A673 (cell line): ENCODE measurements around the gene CCDC179. TPM values are rescaled to one million over a fixed set of nuclear protein-coding genes. Genes with fewer than 3 reads are reported as not detected.

ENCODE experiments used
- Bru-seq: library from RNA; stranded (reverse); fragments of 400-500 nt; gene quantifications from one replicate; lab custom pipeline; 2021; lab: Mats Ljungman, UMichigan
- BruChase-seq, 2 experiments: library from RNA; stranded (reverse); fragments of 400-500 nt; gene quantifications; one replicate each; lab custom pipeline; 2021; lab: Mats Ljungman, UMichigan
- BruUV-seq: library from RNA; stranded (reverse); fragments of 400-500 nt; replicated peaks from 2 replicates; lab custom pipeline; 2021; lab: Mats Ljungman, UMichigan
- CTCF ChIA-PET: fragments of 300-600 bp; sonication (Branson Sonifier 250); formaldehyde crosslinking; loops from one replicate; lab custom pipeline; 2022; ENCODE audit warnings: antibody characterized with exemption; lab: Charles Lee
- POLR2A ChIA-PET: fragments of 300-600 bp; sonication (Branson Sonifier 250); formaldehyde crosslinking; loops from one replicate; lab custom pipeline; 2022; ENCODE audit warnings: antibody characterized with exemption; ENCODE audit not compliant: low non-redundant PET; lab: Charles Lee
- DNase-seq: peaks from one replicate; pipeline ENCODE4 v3.0.0-alpha.2; 2015; ENCODE audit warnings: low spot score
- H3K27ac ChIP-seq: fragments of 200-600 bp; sonication (generic); 2 replicates; pipeline ENCODE4 v1.5.1; 2016; ENCODE audit warnings: mixed run types, low read depth, mild to moderate bottlenecking, mixed read lengths, antibody characterized with exemption, low read length; ENCODE audit not compliant: poor library complexity, severe bottlenecking
- H3K27me3 ChIP-seq: fragments of 200-600 bp; sonication (generic); replicated peaks from 2 replicates; pipeline ENCODE4 v1.6.1; 2017; ENCODE audit warnings: mixed run types, low read depth, mild to moderate bottlenecking, mixed read lengths, antibody characterized with exemption, low read length; ENCODE audit not compliant: insufficient read depth, poor library complexity
- H3K36me3 ChIP-seq: fragments of 200-600 bp; sonication (generic); 2 replicates; pipeline ENCODE4 v1.6.1; 2016; ENCODE audit warnings: mixed run types, mild to moderate bottlenecking, mixed read lengths, antibody characterized with exemption, low read length; ENCODE audit not compliant: insufficient read depth, poor library complexity, severe bottlenecking
- H3K4me1 ChIP-seq: fragments of 200-600 bp; sonication (generic); 2 replicates; pipeline ENCODE4 v1.6.1; 2017; ENCODE audit warnings: mixed run types, mild to moderate bottlenecking, mixed read lengths, antibody characterized with exemption, low read length; ENCODE audit not compliant: insufficient read depth, poor library complexity, severe bottlenecking
- H3K4me3 ChIP-seq: fragments of 200-600 bp; sonication (generic); 2 replicates; pipeline ENCODE4 v1.5.1; 2016; ENCODE audit warnings: low read depth, mixed run types, mild to moderate bottlenecking, mixed read lengths, low read length; ENCODE audit not compliant: poor library complexity, severe bottlenecking
- H3K9me3 ChIP-seq: fragments of 200-600 bp; sonication (generic); 2 replicates; pipeline ENCODE4 v1.6.1; 2016; ENCODE audit warnings: mixed run types, low read depth, mild to moderate bottlenecking, mixed read lengths, antibody characterized with exemption, low read length; ENCODE audit not compliant: poor library complexity, severe bottlenecking
- EZH2 ChIP-seq: fragments of 200-600 bp; sonication (generic); IDR thresholded peaks from 2 replicates; pipeline ENCODE4 v1.6.1; 2017; ENCODE audit warnings: borderline replicate concordance, low read depth, mild to moderate bottlenecking, mixed read lengths, antibody characterized with exemption, low read length; ENCODE audit not compliant: poor library complexity, severe bottlenecking
- intact Hi-C: fragments of 100-400 bp; cut with micrococcal nuclease; formaldehyde crosslinking; loops from one replicate; pipeline ENCODE4 v1.10.0; 2022; ENCODE audit not compliant: unreplicated experiment
- long read RNA-seq: library from polyadenylated mRNA; stranded (forward); transcript quantifications from one replicate; pipeline ENCODE4 v2.0.0, GENCODE V29; 2022
- total RNA-seq: library from RNA; stranded (reverse); gene quantifications from 2 replicates; pipeline ENCODE4 v1.2.3, GENCODE V29; 2021
- TF ChIP-seq, protein P1 (sequence below): fragments of 300-800, 200-600 bp; sonication (generic); conservative IDR thresholded peaks from 2 replicates; pipeline ENCODE4 v1.5.1; 2017; ENCODE audit warnings: low read depth, mild to moderate bottlenecking, antibody characterized with exemption, low read length, moderate library complexity, mixed read lengths

The CCDC179 gene
- total RNA-seq (not detected in 2 replicates), Bru-seq, nascent RNA (not detected), BruChase-seq, experiment 1, labeled RNA remaining after a 2-hour chase (not detected), BruChase-seq, experiment 2, labeled RNA remaining after a 6-hour chase (not detected)
- long read RNA-seq, result 0 reads

DNA sequence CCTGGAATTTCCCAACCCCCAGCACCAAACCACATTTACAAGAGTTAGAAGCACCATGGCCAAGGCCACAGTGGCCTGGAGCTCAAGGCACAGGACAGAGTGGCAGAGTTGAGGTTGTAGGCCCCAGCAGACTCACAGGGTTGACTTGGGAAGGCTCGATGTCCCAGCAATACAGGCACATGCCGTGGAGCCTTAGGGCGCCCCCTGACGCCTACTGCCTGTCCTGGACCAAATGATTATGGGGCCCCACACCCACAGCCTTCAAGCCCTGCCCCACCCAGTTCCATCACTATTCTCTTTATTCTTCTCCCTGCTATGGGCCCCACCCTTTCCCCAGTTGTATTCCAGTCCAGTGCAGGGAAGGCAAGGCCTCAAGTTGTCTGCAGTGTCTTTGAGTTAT is at the start of gene CCDC179:
TSS of gene CCDC179 (minus strand) at position 234 of the 400 bp plus-strand sequence. CDS start at position 181, 53 bp downstream.
- Histone ChIP-seq H3K4me1 (no peaks in the 10 kb centered on the region), H3K9me3 (no peaks in the 10 kb centered on the region), H3K27ac (no peak within 1 kb of the TSS), H3K4me3 (no peak within 1 kb of the TSS), H3K27me3 (no peaks in the 10 kb centered on the region), H3K36me3 (no peaks in the 10 kb centered on the region)
- intact Hi-C loops, result no loop called here
- DNase-seq, result no peak
- ChIA-PET POLR2A (no interaction called here), CTCF (no interaction called here)
- TF ChIP-seq, protein P1, sequence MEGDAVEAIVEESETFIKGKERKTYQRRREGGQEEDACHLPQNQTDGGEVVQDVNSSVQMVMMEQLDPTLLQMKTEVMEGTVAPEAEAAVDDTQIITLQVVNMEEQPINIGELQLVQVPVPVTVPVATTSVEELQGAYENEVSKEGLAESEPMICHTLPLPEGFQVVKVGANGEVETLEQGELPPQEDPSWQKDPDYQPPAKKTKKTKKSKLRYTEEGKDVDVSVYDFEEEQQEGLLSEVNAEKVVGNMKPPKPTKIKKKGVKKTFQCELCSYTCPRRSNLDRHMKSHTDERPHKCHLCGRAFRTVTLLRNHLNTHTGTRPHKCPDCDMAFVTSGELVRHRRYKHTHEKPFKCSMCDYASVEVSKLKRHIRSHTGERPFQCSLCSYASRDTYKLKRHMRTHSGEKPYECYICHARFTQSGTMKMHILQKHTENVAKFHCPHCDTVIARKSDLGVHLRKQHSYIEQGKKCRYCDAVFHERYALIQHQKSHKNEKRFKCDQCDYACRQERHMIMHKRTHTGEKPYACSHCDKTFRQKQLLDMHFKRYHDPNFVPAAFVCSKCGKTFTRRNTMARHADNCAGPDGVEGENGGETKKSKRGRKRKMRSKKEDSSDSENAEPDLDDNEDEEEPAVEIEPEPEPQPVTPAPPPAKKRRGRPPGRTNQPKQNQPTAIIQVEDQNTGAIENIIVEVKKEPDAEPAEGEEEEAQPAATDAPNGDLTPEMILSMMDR, result no peak
- TF ChIP-seq EZH2, result no peak
- no TSS peak for BruUV-seq

GRCh38 chr11:22903782-22904181 is 43.5 kb upstream of the CCDC179 start:
- BruUV-seq, result no TSS peak
- DNase-seq, result no peak
- CTCF ChIA-PET, result no interaction called here

GRCh38 chr11:22901603-22902002 is 41.3 kb upstream of the CCDC179 start:
- no peak overlapping the region for H3K27ac ChIP-seq
- no peaks in the 10 kb centered on the region for H3K4me1 ChIP-seq
- H3K36me3 ChIP-seq, result no peaks in the 10 kb centered on the region
- BruUV-seq, result no TSS peak
- TF ChIP-seq EZH2, result no peak
- TF ChIP-seq, protein P1, result no peak
- ChIA-PET POLR2A (no interaction called here), CTCF (no interaction called here)
- DNase-seq, result no peak
- H3K4me3 ChIP-seq, result no peak overlapping the region
- intact Hi-C loops, result no loop called here
- no peaks in the 10 kb centered on the region for H3K9me3 ChIP-seq
- H3K27me3 ChIP-seq, result no peaks in the 10 kb centered on the region

More at GRCh38 chr11:22903782-22904181, 43.5 kb upstream of the CCDC179 start:
- H3K27me3 ChIP-seq, result no peaks in the 10 kb centered on the region
- no peaks in the 10 kb centered on the region for H3K36me3 ChIP-seq
- no peak overlapping the region for H3K27ac ChIP-seq
- H3K4me3 ChIP-seq, result no peak overlapping the region
- intact Hi-C loops, result no loop called here
- TF ChIP-seq, protein P1, result no peak
- no peak for TF ChIP-seq EZH2
- POLR2A ChIA-PET, result no interaction called here
- no peaks in the 10 kb centered on the region for H3K9me3 ChIP-seq
- no peaks in the 10 kb centered on the region for H3K4me1 ChIP-seq
